Bronchial epithelial cell (primary cell): ENCODE results near the gene TNFSF11. TPM values are rescaled to one million over a fixed set of nuclear protein-coding genes. Genes with fewer than 3 reads are reported as not detected.

Experiments
- DNase-seq: peaks from one replicate; pipeline ENCODE4 v3.0.0-alpha.2; 2010; ENCODE audit warnings: low read depth
- FAIRE-seq: peaks from 2 replicates; lab custom pipeline; 2011; peaks lifted over from hg19 to GRCh38; lab: Jason Lieb, UNC
- H3K27me3 ChIP-seq: 2 replicates; pipeline ENCODE4 v1.5.1; 2011; ENCODE audit warnings: low read length; ENCODE audit not compliant: control insufficient read depth, insufficient read depth
- H3K36me3 ChIP-seq: 2 replicates; pipeline ENCODE4 v1.5.1; 2011; ENCODE audit warnings: low read length; ENCODE audit not compliant: control insufficient read depth, insufficient read depth
- H3K4me3 ChIP-seq: 2 replicates; pipeline ENCODE4 v1.5.1; 2011; ENCODE audit warnings: mild to moderate bottlenecking, low read depth, low read length, control low read depth
- total RNA-seq: library from RNA; depleted of rRNA; stranded (reverse); fragments of >200 nt; gene quantifications from 2 replicates; pipeline ENCODE4 v1.2.1, GENCODE V29; 2014
- TF ChIP-seq, protein P1 (sequence below): IDR thresholded peaks from 2 replicates; pipeline ENCODE4 v1.5.1; 2011; ENCODE audit warnings: mild to moderate bottlenecking, moderate library complexity, low read length, control low read depth, inconsistent platforms; ENCODE audit not compliant: insufficient read depth, severe bottlenecking

Gene TNFSF11
- total RNA-seq, 1 donor from 2014 or later = under 0.01 TPM

DNA sequence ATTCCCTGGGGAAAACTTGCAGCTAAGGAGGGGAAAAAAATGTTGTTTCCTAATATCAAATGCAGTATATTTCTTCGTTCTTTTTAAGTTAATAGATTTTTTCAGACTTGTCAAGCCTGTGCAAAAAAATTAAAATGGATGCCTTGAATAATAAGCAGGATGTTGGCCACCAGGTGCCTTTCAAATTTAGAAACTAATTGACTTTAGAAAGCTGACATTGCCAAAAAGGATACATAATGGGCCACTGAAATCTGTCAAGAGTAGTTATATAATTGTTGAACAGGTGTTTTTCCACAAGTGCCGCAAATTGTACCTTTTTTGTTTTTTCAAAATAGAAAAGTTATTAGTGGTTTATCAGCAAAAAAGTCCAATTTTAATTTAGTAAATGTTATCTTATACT is 33.6 kb downstream of the TNFSF11 start:
- FAIRE-seq = no peak
- TF ChIP-seq, protein P1, sequence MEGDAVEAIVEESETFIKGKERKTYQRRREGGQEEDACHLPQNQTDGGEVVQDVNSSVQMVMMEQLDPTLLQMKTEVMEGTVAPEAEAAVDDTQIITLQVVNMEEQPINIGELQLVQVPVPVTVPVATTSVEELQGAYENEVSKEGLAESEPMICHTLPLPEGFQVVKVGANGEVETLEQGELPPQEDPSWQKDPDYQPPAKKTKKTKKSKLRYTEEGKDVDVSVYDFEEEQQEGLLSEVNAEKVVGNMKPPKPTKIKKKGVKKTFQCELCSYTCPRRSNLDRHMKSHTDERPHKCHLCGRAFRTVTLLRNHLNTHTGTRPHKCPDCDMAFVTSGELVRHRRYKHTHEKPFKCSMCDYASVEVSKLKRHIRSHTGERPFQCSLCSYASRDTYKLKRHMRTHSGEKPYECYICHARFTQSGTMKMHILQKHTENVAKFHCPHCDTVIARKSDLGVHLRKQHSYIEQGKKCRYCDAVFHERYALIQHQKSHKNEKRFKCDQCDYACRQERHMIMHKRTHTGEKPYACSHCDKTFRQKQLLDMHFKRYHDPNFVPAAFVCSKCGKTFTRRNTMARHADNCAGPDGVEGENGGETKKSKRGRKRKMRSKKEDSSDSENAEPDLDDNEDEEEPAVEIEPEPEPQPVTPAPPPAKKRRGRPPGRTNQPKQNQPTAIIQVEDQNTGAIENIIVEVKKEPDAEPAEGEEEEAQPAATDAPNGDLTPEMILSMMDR = no peak

DNA sequence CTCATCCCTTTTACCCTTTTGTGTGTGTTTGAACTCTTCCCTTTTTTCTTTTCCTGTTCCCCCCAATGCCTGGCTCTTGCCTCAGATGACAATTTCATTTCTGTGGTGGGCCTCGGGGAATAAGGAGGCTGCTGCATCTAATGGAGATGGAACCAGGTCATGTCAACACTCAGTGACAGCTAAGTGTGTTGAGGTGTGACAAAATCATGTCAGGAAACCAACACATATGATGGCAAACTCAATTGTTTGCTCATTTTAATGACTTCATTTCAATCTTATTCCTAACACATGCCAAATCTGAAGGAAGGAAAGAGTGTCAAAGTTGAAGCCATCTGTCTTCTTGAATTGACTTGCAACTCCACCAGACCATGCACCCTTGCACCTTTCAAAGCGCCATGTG is 36.7 kb downstream of the TNFSF11 start:
- DNase-seq (no peak), FAIRE-seq (no peak)
- Histone ChIP-seq H3K27me3 (peaks cover 4% of the 10 kb centered on the region), H3K36me3 (no peaks in the 10 kb centered on the region), H3K4me3 (no peak overlapping the region)
- TF ChIP-seq, protein P1 = no peak

More for the DNA sequence above, 33.6 kb downstream of the TNFSF11 start:
- DNase-seq = no peak
- H3K4me3 ChIP-seq = no peak overlapping the region
- no peaks in the 10 kb centered on the region for H3K36me3 ChIP-seq
- peaks cover 3% of the 10 kb centered on the region for H3K27me3 ChIP-seq

DNA sequence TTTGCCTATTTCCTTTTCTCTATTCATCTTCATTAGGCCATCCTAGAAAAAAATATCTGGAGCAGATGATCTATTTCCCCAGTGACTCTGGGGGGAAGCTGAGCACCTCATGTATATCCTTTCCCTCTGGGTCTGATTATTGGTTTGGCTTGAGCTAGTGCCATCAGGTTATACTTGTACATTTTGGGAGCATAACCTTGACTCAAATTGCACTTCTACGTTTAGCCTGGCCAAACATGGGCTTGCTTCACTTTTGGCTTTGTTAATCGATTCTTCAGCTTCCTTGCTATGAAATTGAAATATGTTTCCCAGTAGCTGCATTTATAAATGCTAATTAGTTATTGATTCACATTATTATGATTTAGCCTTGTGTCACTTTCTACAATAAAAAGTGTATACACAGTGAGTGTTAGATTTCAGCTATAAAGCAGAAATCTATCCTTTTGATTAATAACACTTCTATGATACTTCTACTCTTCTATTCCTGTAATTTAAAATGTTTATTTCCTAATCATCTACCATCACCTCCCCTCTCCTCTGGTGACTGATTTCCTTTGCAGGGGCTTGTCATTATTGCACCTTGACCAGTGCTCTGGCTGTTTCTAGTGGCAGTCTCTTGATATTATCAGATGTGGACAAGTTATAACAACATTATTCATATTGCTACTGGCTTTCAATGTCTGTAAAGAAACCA is 37.3 kb downstream of the TNFSF11 start:
- H3K4me3 ChIP-seq = no peak overlapping the region
- H3K36me3 ChIP-seq = no peaks in the 10 kb centered on the region
- TF ChIP-seq, protein P1 = no peak
- DNase-seq (no peak), FAIRE-seq (no peak)
- peaks cover 4% of the 10 kb centered on the region for H3K27me3 ChIP-seq

DNA sequence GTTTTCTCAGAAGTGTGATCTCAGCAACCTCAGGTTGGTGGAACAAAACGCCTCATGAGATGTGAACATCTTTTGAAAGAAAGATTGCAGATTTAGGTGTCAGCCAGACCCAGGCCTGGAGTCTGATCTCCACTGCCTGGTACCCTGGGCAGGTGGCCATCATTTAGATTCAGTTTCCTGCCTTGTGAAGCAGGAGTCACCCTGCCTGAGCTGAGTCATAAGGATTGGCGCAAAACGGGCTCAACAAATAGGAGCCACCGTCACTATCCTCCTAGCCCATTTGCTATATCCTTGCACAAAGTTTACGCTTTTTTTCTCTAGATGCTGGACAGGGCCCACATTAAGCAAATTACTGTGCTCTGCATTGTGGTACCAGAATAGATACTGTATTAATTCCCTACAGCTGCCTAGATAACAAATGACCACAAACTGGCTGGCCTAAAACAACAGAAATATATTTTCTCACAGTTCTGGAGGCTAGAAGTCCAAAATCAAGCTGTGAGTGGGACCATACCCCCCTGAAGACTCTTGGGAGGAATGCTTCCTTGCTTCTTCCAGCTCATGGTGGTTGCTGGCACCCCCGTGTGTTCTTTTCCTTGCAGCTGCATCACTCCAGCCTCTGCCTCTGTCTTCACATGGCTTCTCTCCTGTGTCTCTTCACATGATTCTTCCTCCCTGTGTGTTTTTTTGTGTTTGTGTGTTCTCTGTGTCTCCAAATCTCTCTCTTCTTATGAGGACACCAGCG is 38.2 kb downstream of the TNFSF11 start:
- TF ChIP-seq, protein P1 = no peak
- Histone ChIP-seq H3K27me3 (peaks cover 4% of the 10 kb centered on the region), H3K4me3 (no peak overlapping the region), H3K36me3 (no peaks in the 10 kb centered on the region)
- no peak for DNase-seq
- FAIRE-seq = no peak

DNA sequence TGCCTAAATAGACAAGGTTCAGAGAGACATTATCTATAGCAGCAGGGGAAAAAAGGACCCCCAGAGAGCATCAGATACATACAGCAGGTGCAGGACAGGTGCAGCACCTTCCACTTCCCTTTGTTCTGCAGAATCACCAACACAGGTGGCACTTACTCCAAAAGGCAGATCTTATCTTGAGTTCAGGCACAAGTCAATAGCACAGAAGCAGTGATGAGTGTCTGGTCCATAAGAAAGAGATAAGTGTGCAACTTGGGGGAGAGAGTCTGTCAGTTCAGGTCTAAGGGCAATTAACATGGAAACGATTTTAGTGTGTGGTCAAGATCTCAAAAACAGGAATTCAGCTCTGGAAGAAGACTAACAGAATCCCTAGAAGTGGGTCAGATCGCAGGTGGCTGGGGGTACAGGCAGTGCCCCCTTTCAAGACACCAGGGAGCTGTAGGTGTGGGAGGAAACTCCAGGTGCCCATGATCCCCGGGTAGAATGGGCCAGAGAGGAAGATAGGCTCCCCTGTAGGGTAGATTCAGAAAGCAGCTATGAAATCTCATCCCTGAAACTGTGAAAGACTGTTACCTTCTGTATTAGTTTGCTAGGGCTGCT is 40.6 kb downstream of the TNFSF11 start:
- DNase-seq (no peak), FAIRE-seq (no peak)
- TF ChIP-seq, protein P1 = no peak

More for the DNA sequence above, 40.6 kb downstream of the TNFSF11 start:
- H3K27me3 ChIP-seq = peaks cover 2% of the 10 kb centered on the region
- H3K36me3 ChIP-seq = no peaks in the 10 kb centered on the region
- no peak overlapping the region for H3K4me3 ChIP-seq
